GM12874 (cell line): ENCODE results near the gene PREB.

ENCODE experiments used
- CTCF ChIP-seq: IDR thresholded peaks from 2 replicates; pipeline ENCODE4 v1.5.1; 2011; ENCODE audit warnings: low read depth, mild to moderate bottlenecking, control low read depth, low read length, moderate library complexity; ENCODE audit not compliant: insufficient read depth

PREB gene

GRCh38 chr2:27137322-27137935 lies 3.0 kb upstream of the PREB start:
- no peak for TF ChIP-seq CTCF

GRCh38 chr2:27136751-27137150 lies 2.3 kb upstream of the PREB start:
- TF ChIP-seq CTCF = no peak

GRCh38 chr2:27135478-27135955 lies 1.1 kb upstream of the PREB start:
- TF ChIP-seq CTCF = no peak

- TF ChIP-seq CTCF = no peak
Measured at GRCh38 chr2:27134781-27135477, 493 bp upstream of the PREB start.

GRCh38 chr2:27133195-27133875 lies 1.1 kb downstream of the PREB start:
- TF ChIP-seq CTCF = no peak

- TF ChIP-seq CTCF = no peak
Measured at GRCh38 chr2:27131429-27131828, 3.0 kb downstream of the PREB start.

GRCh38 chr2:27130396-27130795 lies 4.0 kb downstream of the PREB start:
- TF ChIP-seq CTCF = no peak
